T-helper 17 cell (primary cell): ENCODE measurements around the gene TMEM147. TPM values are rescaled to one million over a fixed set of nuclear protein-coding genes. Genes with fewer than 3 reads are reported as not detected.
A peak's percentile ranks its signal among the peaks of the same experiment; 100 is the strongest.

Experiments used
- ATAC-seq: fragments of 150-1000 bp; cut with Tn5 transposase; 2 replicates; pipeline ENCODE4 v1.10.0; 2021; ENCODE audit warnings: mild to moderate bottlenecking, moderate library complexity
- DNase-seq, 3 donors: peaks; one replicate each; pipeline versions ENCODE4 v3.0.0 to v3.0.0-alpha.2; 2020 to 2021
- H3K9me3 ChIP-seq: one replicate; pipeline ENCODE4 v1.7.0; 2013; ENCODE audit warnings: low read length, mild to moderate bottlenecking; ENCODE audit not compliant: control insufficient read depth, poor library complexity, severe bottlenecking
- H3K27ac Mint-ChIP-seq: one replicate; pipeline ENCODE4 v1.8.0; 2022; ENCODE audit warnings: mild to moderate bottlenecking, moderate library complexity, mixed read lengths
- H3K27me3 Mint-ChIP-seq: one replicate; pipeline ENCODE4 v1.8.0; 2022; ENCODE audit warnings: mixed read lengths
- H3K36me3 Mint-ChIP-seq: one replicate; pipeline ENCODE4 v1.8.0; 2022; ENCODE audit warnings: low read depth, mixed read lengths
- H3K4me1 Mint-ChIP-seq: one replicate; pipeline ENCODE4 v1.8.0; 2022; ENCODE audit warnings: mild to moderate bottlenecking, mixed read lengths
- H3K4me3 Mint-ChIP-seq: one replicate; pipeline ENCODE4 v1.8.0; 2022; ENCODE audit warnings: mild to moderate bottlenecking, moderate library complexity, mixed read lengths
- total RNA-seq, 4 donors: library from RNA in 2 of 4; stranded (reverse) in 2 of 4; gene quantifications; one replicate each; pipeline ENCODE4 v1.2.3 and lab custom pipeline; 2022 to 2026

Gene TMEM147
- total RNA-seq, 2 donors from 2014 or later, result 30.5 to 37.0 TPM

DNA sequence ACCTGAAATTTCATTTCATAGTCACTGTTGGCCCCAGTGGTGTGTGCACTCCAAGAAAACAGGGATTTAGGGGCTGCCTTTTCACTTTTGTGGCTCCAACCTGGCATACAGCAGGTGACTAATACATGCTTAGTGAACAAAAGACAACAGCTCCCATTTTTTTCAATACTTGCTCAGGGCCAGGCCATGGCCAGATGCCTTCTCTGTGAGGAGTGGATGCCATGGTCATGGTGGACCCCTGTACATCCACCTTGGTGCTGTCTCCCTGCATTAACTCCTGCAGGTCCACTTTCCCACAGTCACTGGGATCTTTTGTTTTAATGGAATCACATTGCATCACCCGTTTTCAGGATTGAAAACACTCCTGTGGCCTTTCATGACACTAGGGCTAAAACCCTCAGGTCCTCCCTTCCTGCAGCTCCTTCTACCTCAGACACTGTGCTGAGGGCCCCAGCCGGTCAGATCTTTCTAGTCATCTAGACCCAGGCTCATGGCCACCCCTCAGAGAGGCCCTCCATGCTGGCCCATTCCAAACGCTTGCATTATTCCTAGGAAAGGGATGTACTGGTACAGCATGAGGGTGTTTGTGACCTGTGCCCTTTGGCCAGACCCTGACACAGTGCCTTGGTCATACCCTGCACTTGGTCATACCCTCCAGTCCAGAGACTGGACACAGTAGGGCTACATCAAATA lies 1.2 kb upstream of the TMEM147 start:
- peaks cover 2% of the 10 kb centered on the region for H3K36me3 Mint-ChIP-seq
- no peaks in the 10 kb centered on the region for H3K27me3 Mint-ChIP-seq
- ATAC-seq (no peak), DNase-seq (no peak)
- H3K4me3 Mint-ChIP-seq, result peak overlapping the region; percentile 96
- H3K27ac Mint-ChIP-seq, result peak overlapping the region; percentile 51
- no peaks in the 10 kb centered on the region for H3K9me3 ChIP-seq
- peaks cover 29% of the 10 kb centered on the region for H3K4me1 Mint-ChIP-seq

DNA sequence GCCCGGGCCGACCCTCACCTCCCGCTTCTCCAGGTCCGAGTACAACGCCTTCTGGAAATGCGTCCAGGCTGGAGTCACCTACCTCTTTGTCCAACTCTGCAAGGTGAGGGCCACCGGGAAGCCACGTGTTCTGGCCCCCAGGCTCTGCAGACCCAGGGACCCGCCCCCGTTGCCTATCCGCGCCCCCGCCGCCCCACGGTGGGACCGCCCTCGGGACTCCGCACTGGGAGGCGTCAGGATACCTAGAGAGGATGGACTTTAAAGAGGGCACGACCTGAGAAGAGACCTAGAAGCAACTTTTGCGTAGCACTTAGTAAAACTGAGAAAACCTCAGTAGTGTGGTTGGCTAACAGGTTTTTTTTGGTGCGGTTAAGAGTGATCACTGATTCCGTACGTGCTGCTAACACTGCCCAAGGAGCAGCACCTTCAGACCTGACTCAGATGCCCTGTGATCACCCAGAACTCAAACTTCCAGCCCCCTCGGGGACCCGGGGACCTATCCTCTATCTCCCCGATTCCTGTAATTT lies 492 bp downstream of the TMEM147 start:
- peaks cover 34% of the 10 kb centered on the region for H3K4me1 Mint-ChIP-seq
- peak overlapping the region; percentile 51 for H3K27ac Mint-ChIP-seq
- ATAC-seq (peak; percentile 55), DNase-seq (peak; percentile 18 to 33 (median 32))
- peak overlapping the region; percentile 96 for H3K4me3 Mint-ChIP-seq
- H3K9me3 ChIP-seq, result no peaks in the 10 kb centered on the region
- H3K27me3 Mint-ChIP-seq, result no peaks in the 10 kb centered on the region
- peaks cover 3% of the 10 kb centered on the region for H3K36me3 Mint-ChIP-seq

DNA sequence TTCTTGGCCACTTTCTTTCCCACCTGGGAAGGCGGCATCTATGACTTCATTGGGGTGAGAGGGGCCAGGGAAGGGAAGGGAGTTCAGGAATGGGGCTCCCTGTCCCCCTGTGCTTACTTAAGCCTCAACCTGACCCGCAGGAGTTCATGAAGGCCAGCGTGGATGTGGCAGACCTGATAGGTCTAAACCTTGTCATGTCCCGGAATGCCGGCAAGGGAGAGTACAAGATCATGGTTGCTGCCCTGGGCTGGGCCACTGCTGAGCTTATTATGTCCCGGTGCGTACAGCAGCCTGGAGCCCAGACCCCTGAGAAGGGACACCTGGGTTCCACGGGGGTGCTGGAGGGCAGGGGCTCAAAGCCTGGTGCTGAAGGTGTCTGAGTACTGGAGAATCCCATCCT lies 1.1 kb downstream of the TMEM147 start:
- ATAC-seq (no peak), DNase-seq (no peak)
- H3K36me3 Mint-ChIP-seq, result peaks cover 3% of the 10 kb centered on the region
- H3K9me3 ChIP-seq, result no peaks in the 10 kb centered on the region
- peaks cover 34% of the 10 kb centered on the region for H3K4me1 Mint-ChIP-seq
- peak overlapping the region; percentile 96 for H3K4me3 Mint-ChIP-seq
- no peaks in the 10 kb centered on the region for H3K27me3 Mint-ChIP-seq
- peak overlapping the region; percentile 51 for H3K27ac Mint-ChIP-seq

DNA sequence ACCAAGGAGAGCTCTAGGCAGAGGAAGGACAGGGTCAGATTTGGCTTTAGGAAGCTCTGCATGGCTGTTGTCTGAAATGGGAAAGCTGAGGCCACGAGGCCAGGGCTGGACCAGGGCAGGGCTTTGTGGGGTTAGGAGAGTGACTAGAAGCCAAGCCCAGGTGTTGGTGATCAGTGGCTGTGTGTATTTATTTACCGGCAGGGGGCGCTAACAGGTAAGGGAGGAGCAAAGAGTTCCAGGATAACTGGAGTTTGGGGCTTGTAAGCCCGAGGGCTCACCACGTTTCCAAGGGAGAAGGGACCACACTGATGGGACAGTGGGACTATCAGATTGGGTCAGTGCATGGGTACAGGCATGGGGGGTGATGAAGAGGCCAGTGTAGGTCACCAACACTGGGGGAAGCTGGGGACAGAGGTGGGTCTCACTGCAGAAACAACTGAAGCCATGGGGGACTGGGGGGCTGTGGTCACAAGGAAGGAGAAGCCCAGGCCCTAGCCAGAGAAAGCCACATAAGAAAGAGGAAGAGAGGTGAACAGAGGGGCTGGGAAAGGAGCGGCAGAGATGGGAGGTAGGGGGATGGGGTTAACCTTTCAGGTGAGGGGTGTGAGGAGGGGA lies 3.9 kb downstream of the TMEM147 start:
- Mint-ChIP-seq H3K4me3 (peak overlapping the region; percentile 68), H3K36me3 (peaks cover 3% of the 10 kb centered on the region), H3K27me3 (no peaks in the 10 kb centered on the region), H3K27ac (no peak overlapping the region), H3K4me1 (peaks cover 34% of the 10 kb centered on the region)
- no peaks in the 10 kb centered on the region for H3K9me3 ChIP-seq
- ATAC-seq (no peak), DNase-seq (peak; percentile 28 to 38 (median 31))

DNA sequence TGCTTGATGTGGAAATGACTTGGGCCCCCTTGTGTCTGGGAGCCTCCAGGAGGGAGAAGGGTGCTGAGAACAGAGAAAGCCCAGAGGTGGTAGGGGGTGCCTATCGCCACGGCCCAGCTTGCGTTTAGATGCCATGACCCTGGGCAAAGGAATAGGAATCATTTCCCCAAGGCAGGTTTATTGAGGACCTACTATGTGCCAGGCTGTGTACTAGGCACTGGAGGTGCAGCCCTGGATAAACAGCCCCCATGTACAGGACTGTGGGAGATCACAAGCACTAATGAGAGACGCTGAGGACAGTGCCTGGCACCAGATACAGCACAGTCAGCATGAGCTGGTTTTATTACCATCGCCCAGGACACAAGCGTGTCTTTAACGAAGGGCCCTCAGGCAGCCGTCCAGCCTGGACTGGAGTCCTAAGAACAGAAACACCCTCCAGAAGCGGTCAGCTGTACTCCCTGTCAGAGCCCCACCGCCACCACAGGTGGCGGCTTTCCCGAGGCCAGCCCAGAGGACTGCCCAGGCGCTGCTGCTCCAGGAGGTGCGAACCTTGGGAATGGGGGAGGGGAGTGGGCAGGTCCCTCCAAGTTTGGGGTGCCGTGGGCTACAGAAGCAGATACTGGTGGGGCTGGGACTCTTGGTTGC lies 4.6 kb downstream of the TMEM147 start:
- Mint-ChIP-seq H3K27me3 (no peaks in the 10 kb centered on the region), H3K36me3 (peaks cover 3% of the 10 kb centered on the region), H3K27ac (no peak overlapping the region), H3K4me1 (peaks cover 28% of the 10 kb centered on the region), H3K4me3 (no peak overlapping the region)
- H3K9me3 ChIP-seq, result no peaks in the 10 kb centered on the region
- DNase-seq (no peak), ATAC-seq (no peak)

DNA sequence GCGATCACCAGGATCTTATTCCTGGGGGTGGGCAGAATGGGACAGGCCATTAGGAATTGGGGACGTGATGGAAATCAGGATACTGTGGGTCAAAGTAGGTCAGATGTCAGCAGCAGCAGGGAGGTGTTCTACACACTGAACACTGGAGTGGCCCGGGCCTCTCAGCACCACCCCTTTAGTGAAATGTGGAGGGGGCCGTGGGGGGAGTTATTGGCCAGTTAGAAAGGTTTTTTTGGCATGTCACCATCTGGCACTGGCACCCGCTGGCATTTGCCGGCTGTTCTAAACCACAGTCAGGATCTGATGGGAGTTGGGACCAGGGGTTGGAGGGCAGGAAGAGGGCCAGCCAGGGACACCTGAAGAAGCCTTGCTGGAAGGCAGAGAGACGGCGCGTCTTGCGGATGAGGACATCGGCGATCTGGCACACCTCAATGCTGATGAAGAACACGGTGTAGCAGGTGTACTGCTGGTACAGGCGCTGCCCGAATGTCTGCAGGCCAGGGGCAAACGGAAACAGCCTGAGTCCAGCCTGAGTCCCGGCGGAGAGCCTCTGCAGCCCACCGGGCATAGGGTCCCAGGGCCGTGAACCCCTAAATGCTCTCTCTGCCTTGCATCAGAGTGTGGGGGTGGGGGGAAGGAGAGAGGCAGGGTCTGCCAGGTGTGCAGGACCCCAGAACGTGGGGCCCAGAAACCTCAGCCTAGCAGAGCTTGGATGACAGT lies 5.8 kb downstream of the TMEM147 start:
- Mint-ChIP-seq H3K4me1 (peaks cover 25% of the 10 kb centered on the region), H3K36me3 (peaks cover 3% of the 10 kb centered on the region), H3K27ac (peak overlapping the region; percentile 21), H3K27me3 (no peaks in the 10 kb centered on the region), H3K4me3 (no peak overlapping the region)
- ATAC-seq (no peak), DNase-seq (no peak)
- no peaks in the 10 kb centered on the region for H3K9me3 ChIP-seq

DNA sequence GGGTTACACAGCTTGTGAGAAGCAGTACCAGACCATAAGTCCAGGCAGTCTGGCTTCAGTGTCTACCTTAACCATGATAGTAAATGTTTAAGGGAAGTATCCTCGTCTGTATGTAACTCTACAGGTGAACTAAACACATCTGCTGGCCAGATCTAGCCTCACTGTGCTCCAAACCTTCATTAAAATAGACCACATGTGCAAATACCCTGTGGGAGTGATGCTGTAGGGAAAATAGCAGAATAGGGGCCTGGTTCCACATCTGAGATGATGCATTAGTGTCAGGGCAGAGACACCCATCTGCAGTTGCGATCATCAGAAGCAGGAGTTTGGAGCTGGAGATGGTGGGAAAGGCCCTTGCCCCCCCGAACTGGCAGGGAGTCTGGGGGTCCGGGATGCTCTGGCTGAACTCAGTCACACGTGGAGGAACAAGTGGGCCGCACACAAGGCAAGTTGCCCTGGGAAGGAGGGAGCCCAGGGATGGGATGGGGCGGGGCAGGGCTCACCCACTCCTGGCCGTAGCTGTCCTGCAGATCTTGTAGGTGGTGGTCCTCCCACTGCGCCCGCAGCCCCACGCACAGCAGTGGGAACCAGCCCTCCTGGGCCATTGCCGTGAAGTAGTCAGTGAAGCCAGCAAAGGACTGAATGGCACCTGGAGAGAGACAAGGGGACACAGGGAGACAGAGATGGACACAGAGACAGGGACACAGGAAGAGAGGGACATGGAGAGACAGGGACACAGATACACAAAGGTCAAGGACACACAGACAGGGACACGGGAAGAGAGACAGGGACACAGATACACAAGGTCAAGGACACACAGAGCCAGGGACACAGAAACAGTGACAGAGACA lies 7.3 kb downstream of the TMEM147 start:
- no peak for DNase-seq
- H3K27ac Mint-ChIP-seq, result peak overlapping the region; percentile 62
- no peak for ATAC-seq
- peaks cover 4% of the 10 kb centered on the region for H3K36me3 Mint-ChIP-seq
- peak overlapping the region; percentile 31 for H3K4me3 Mint-ChIP-seq
- no peaks in the 10 kb centered on the region for H3K9me3 ChIP-seq
- peaks cover 20% of the 10 kb centered on the region for H3K4me1 Mint-ChIP-seq
- H3K27me3 Mint-ChIP-seq, result no peaks in the 10 kb centered on the region

DNA sequence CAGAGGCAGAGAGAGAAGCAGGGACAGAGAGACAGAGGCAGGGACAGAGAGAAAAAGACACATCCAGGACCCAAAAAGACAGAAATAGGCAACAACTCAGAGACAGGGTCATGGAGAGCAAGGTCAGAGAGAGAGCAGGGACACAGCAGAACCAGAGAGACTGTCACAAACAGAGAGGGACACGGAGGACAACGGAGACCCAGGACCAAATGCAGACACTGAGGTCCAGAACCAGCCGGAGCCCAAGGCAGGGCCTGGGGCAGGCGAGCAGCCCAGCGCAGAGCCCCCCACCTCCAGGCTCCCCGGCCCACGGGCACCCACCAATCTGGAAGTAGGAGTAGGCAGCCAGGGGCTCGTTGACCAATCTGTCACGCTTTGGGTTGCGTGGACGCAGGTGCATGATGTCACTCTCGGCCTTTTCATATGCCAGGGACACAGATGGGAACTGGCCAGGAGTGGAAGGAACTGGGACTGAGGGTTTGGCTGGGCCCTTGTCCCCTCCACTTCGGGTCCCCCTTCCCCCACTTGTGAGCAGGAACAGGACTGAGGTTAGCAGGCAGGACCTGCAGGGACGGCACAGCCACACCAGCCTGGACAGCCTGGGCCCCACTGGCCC lies 8.1 kb downstream of the TMEM147 start:
- Mint-ChIP-seq H3K36me3 (peaks cover 6% of the 10 kb centered on the region), H3K4me3 (peak overlapping the region; percentile 31), H3K4me1 (peaks cover 20% of the 10 kb centered on the region), H3K27ac (peak overlapping the region; percentile 62), H3K27me3 (no peaks in the 10 kb centered on the region)
- no peaks in the 10 kb centered on the region for H3K9me3 ChIP-seq
- no peak for DNase-seq
- no peak for ATAC-seq

DNA sequence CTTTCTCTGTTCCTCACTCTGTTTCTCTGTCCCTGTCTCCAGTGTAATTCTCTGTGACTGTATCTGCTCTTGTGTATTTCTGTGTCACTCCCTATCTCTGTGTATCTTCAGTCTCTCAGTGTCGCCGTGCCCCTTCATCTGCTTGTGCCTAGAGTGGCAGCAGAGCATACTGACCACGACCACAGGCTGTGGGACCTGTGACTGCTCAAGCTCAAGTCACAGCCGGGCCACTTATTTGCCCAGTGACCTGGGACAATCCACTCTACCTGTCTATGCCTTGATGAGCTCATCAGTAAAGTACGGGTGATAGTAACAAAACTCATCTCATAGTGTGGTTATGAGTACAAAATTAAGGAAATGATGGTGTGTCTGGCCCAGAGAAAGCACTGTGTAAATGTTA lies 8.7 kb downstream of the TMEM147 start:
- Mint-ChIP-seq H3K27me3 (no peaks in the 10 kb centered on the region), H3K4me3 (no peak overlapping the region), H3K36me3 (peaks cover 5% of the 10 kb centered on the region), H3K4me1 (peaks cover 16% of the 10 kb centered on the region), H3K27ac (no peak overlapping the region)
- H3K9me3 ChIP-seq, result no peaks in the 10 kb centered on the region
- no peak for DNase-seq
- no peak for ATAC-seq

DNA sequence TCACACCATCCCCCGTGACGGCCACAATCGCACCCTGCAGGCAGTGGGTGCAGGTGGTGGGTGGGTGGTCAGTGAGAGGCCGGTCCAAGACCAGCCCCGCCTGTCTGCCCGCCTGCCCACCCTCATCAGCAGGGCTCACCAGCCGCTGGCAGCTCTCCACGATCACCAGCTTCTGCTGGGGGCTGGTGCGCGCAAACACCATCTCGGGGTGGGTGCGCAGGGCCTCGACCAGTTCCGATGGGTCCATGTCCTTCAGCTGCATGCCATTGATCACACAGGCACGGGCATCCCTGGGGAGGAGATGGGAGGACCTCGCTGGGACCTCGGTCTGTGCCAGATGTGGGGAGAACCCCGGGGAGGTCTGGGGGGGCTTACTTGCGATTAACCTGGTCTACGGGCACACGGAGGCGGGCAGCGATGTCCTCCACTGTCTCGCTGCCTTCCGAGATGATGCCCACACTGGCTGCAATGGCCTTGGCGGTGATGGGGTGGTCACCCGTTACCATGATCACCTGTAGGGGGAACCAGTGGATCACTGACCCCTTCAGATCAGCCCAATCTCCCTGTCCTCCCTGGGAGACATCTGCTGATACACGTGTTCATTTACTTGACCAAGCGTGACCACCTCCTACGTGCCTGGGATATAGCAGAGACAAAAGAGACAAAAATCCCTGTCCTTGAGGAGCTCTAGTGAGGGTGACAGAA lies 10.0 kb downstream of the TMEM147 start:
- H3K4me3 Mint-ChIP-seq, result peak overlapping the region; percentile 47
- DNase-seq, result no peak
- peaks cover 15% of the 10 kb centered on the region for H3K4me1 Mint-ChIP-seq

DNA sequence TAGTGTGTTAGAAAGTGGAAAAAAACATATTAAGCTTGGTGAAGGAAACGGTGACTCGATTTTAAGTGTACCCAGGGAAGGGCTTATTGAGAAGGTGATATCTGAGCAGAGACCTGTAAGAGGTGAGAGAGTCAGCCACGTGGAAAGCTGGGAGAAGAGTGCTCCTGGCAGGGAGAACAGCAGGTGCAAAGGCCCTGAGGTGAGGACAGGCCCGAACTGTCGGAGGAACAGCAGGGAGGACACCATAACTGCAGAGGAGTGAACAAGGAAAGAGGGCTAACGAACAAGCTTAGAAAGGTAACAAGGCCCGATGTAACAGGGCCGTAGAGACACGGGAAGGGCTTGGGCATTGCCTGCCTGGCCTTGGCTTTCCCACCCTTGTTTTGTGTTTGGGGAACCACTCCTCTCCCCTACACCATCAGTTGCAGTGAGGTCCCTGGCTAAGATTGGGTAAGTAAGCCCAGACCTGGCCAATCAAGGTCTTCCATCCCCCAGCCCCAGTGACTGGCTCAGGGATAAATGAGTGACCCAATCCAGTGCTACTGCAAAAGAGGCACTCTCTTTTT lies 10.7 kb downstream of the TMEM147 start:
- Mint-ChIP-seq H3K27me3 (peaks cover 19% of the 10 kb centered on the region), H3K36me3 (peaks cover 5% of the 10 kb centered on the region), H3K27ac (no peak overlapping the region), H3K4me3 (peak overlapping the region; percentile 47), H3K4me1 (peaks cover 15% of the 10 kb centered on the region)
- ATAC-seq (no peak), DNase-seq (no peak)
- no peaks in the 10 kb centered on the region for H3K9me3 ChIP-seq

More for the DNA sequence above, 10.0 kb downstream of the TMEM147 start:
- no peaks in the 10 kb centered on the region for H3K9me3 ChIP-seq
- no peak for ATAC-seq
- H3K36me3 Mint-ChIP-seq, result peaks cover 2% of the 10 kb centered on the region
- peaks cover 13% of the 10 kb centered on the region for H3K27me3 Mint-ChIP-seq
- no peak overlapping the region for H3K27ac Mint-ChIP-seq
